Bone marrow (tissue), 2 donors: ENCODE data around the gene GAGE12J.
"Not testable (repeated sequence)": the region's sequence is repeated elsewhere in the genome, so short reads cannot be mapped to it uniquely, and the experiment has no call there.

Experiments used
- DNase-seq, 2 donors: peaks; one replicate each; lab custom pipeline; 2025; lab: John Stamatoyannopoulos, UW

GAGE12J gene

DNA sequence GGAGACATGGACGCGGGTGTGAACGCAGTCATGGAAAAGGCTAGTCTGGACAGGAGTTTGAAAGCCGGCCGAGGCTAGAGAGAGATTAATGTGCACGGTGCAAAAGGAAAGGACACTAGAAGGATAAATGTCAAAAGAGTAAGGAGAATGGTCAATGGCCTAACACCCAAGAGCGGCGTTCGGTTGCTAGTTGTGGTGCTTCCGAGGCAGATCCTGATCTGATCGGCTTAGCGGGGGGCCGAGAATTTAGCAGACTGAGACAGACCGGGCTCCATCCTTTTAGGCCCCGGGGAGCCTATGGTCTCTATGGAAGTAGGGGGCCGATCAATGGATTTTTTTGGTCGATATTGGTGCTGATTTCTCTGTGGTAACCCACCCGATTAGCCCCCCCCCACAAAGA, 11.5 kb upstream of the GAGE12J start:
- no peak for DNase-seq

DNA sequence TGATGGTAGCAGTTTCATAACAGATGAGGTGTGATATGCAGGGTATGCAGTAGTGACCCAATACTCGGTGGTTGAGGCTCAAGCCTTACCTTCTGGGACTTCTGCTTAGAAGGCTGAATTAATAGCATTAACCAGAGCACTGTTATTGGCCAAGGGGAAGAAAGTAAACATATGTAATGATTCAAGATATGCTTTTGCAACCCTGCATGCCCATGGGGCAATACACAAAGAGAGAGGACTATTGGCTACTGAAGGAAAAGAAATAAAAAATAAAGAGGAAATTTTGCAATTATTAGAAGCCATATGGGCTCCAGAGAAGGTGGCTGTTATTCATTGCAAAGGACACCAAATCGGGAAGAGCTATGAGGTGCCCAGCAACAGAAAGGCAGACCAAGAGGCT, 9.7 kb upstream of the GAGE12J start:
- no peak for DNase-seq

DNA sequence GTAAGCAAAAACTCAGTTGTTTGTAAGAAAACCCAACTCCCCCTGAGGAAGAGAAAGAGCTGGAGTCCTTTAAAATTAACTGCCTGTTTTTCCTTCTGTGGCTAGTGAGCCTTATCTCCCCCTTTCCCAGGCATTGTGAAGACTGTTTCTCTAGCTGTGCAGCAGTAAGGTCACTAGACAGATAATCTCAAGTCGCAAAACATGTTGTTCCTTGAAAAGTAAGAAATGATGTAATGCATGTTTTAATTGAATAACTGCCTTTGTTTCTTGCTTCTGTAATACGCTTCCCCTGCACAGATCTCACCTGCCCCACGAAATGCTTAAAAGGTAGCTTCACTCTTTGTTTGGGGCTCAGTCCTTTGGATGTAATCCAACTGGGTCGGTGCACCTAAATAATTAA, 5.8 kb upstream of the GAGE12J start:
- DNase-seq = no peak

DNA sequence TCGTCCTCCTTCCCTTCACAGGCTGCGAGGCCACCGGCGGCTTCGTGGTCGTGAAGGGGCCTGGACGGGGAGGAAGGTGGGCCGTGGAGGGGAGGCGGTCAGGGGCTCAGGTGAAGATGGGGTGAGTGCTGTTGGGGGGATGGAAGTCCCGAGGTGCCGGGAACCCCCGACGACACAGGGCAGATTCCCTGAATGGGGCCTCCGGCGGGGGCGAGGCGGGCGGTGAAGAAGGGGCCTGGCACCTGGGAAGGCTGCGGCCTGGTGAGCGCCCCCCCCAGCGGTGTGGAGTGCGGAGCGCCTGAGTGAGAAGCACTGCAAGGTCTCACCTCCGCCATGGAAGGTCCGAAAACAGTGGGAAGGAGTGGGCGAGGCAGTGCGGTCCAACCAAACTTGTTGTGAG, 429 bp downstream of the GAGE12J start:
- DNase-seq = not testable (repeated sequence)

DNA sequence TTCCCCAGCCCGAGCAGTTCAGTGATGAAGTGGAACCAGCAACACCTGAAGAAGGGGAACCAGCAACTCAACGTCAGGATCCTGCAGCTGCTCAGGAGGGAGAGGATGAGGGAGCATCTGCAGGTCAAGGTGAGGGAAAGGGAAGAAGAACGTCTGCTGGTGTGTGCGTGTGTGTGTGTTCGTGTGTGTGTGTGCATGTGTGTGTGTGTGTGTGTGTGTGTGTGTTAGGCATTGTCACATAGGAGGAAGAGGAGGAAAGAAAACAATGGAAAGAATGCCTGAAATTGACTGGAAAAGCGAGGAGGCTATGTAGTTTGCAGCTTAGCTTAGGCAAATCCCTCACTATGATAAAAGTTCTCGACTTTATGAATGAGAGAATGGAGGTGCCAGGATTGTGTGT, 1.9 kb downstream of the GAGE12J start:
- DNase-seq = not testable (repeated sequence)

DNA sequence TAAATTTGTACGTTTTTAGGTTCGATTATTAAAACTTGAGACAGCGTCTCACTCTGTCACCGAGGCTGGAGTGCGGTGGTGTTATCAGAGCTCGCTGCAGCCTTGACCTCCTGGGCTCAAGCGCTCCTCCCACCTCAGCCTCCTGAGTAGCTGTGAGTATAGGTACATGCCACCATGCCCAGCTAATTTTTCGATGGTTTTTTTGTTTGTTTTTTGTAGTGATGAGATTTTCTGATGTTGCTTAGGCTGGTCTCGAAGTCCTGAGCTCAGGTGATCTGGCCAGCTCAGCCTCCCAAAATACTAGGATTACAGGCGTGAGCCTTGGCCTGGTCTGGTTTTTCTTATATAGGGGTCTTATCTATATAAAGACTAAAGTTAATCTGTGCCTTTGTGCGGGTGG, 8.6 kb downstream of the GAGE12J start:
- not testable (repeated sequence) for DNase-seq

DNA sequence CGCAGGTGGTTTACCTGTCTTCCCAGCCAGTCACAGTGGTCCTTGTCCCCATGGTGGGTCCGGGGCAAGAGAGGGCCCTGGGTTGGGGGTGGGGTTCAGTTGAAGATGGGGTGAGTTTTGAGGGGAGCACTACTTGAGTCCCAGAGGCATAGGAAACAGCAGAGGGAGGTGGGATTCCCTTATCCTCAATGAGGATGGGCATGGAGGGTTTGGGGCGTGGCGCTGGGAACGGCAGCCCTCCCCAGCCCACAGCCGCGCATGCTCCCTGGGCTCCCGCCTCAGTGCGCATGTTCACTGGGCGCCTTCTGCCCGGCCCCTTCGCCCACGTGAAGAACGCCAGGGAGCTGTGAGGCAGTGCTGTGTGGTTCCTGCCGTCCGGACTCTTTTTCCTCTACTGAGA, 9.4 kb downstream of the GAGE12J start, which contains the start of gene GAGE13:
GAGE13 (plus strand) TSS at position 301 of the 400 bp plus-strand sequence. CDS start 1,156 bp downstream, outside the sequence.
- DNase-seq = not testable (repeated sequence)

DNA sequence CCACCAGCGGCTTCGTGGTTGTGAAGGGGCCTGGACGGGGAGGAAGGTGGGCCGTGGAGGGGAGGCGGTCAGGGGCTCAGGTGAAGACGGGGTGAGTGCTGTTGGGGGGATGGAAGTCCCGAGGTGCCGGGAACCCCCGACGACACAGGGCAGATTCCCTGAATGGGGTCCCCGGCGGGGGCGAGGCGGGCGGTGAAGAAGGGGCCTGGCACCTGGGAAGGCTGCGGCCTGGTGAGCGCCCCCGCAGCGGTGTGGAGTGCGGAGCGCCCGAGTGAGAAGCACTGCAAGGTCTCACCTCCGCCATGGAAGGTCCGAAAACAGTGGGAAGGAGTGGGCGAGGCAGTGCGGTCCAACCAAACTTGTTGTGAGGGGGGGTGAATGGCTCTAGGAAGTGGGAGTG, 10.0 kb downstream of the GAGE12J start:
- not testable (repeated sequence) for DNase-seq

DNA sequence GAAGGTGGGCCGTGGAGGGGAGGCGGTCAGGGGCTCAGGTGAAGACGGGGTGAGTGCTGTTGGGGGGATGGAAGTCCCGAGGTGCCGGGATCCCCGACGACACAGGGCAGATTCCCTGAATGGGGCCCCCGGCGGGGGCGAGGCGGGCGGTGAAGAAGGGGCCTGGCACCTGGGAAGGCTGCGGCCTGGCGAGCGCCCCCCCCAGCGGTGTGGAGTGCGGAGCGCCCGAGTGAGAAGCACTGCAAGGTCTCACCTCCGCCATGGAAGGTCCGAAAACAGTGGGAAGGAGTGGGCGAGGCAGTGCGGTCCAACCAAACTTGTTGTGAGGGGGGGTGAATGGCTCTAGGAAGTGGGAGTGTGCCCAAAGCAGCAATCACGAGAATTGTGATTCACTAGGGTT, 19.6 kb downstream of the GAGE12J start:
- DNase-seq = not testable (repeated sequence)

DNA sequence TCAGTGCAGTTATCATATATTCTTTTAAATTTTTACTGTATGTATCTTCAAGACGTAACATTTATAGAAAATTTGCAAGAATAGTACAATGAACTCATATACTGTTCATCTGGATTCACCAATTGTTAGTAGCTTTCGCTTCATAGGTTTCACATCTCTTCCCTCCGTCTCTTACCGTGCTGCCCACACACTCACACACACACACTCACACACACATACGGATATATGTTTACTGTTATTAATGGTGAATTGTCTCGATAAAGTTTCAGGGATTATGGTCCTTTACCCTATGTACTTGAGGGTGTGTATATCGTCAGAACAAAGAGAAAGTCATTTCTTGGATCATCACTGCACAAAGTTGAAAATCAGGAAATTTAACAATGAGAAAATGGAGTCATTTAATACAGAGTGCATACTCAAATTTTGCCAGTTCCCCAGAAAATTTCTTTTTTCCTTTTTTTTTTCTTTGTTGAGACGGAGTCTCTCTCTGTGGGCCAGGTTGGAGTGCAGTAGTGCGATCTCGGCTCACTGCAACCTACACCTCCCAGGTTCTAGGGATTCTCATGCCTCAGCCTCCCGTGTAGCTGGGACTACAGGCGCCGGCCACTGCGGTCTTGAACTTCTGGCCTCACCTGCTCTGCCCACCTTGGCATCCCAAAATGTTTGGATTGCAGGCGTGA, 22.8 kb downstream of the GAGE12J start:
- DNase-seq = not testable (repeated sequence)

DNA sequence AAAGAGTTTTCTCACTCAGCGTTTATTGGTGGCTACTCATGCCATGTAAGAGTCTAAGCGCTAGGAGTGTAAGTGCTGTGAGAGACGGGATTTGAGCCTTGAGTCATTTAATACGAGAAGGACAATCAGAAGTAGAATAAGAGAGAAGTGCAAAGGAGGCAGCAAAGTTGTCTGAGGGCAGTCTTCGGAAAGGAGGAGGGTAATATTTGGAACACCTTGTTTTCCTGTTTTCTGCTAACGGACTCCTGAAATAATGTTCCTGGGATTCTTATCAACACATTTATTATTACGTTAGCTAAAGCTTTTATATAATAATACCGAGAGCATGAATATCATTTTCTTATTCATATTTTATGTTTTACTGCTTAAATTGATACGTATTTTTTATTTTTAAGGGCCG, 23.6 kb downstream of the GAGE12J start:
- DNase-seq = not testable (repeated sequence)

DNA sequence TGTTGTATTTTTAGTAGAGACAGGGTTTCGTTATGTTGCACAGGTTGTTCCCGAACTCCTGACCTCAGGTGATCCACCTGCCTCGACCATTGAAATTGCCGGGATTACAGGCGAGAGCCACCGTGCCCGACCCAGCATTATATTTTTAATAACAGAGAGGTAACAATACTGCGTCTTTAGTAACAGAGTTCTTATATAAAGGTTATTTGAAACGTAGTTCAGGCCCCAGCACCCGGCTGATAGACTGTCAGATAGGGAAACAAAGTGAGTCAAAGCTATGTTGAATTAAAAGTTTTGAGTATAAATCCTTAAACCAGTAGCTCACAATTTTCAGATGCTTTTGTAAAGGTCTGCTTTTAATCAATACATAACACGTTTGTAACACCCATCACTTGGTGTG, 24.3 kb downstream of the GAGE12J start:
- DNase-seq = not testable (repeated sequence)
